ENCODE data around the gene ZBP1. TPM values are rescaled to one million over a fixed set of nuclear protein-coding genes. Genes with fewer than 3 reads are reported as not detected.

Gene ZBP1
- total RNA-seq, 1 donor from 2014 or later, result not detected

DNA sequence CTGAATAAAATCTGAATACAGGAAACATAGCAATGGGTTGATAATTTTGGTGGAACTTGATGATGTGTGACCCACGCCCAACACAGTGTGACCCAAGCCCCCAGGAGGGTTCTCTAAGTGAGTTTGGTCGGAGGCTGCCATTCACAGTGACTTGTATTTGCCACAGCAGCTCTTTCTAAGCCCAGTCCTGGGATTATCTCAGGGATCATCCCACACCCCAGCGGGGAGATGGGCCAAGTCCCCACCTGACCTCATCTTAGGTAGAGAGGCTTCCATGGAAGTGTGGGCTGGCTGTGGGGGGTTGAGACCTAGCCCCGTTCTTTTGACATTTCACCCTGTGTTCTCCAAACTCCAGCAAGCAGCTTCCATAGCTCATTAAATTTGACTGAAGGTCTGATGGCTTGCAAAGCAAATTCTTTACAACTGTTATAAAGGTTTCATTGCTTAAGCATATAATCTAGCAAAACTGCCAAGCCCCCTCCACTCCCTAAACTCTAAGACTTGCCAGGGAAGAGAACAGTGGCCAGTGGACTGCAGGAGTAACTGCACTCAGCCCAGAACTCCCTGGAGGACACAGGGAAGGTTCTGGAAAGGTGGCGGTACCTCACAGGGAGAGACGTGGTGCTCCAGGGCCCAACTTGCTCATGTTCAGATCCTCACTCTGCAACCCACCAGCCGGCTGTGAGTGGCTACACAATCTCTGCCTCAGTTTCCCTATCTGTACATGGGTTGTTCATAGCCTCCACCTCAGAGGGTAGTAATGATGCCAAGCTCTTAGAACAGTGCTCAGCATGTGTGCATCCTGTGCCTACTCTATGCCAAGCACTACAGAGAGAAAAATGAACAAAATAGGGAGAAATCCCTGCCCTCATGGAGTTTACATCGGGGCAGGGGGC, 60.3 kb downstream of the ZBP1 start:
- no peaks in the 10 kb centered on the region for H3K9me3 Mint-ChIP-seq
- H3K4me3 Mint-ChIP-seq, result no peak overlapping the region
- peaks cover 3% of the 10 kb centered on the region for H3K4me1 Mint-ChIP-seq
- DNase-seq (ENCODE audit: low spot score in 2 of 2, unreplicated experiment in 2 of 2), result no peak
- TF ChIP-seq, protein P1, sequence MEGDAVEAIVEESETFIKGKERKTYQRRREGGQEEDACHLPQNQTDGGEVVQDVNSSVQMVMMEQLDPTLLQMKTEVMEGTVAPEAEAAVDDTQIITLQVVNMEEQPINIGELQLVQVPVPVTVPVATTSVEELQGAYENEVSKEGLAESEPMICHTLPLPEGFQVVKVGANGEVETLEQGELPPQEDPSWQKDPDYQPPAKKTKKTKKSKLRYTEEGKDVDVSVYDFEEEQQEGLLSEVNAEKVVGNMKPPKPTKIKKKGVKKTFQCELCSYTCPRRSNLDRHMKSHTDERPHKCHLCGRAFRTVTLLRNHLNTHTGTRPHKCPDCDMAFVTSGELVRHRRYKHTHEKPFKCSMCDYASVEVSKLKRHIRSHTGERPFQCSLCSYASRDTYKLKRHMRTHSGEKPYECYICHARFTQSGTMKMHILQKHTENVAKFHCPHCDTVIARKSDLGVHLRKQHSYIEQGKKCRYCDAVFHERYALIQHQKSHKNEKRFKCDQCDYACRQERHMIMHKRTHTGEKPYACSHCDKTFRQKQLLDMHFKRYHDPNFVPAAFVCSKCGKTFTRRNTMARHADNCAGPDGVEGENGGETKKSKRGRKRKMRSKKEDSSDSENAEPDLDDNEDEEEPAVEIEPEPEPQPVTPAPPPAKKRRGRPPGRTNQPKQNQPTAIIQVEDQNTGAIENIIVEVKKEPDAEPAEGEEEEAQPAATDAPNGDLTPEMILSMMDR (IDR thresholded peaks at IDR 0.05; ENCODE audit: unreplicated experiment), result no peak
- H3K27me3 Mint-ChIP-seq (ENCODE audit: low read depth), result peaks cover 99% of the 10 kb centered on the region
- no peak overlapping the region for H3K27ac Mint-ChIP-seq
- H3K36me3 Mint-ChIP-seq, result no peaks in the 10 kb centered on the region

DNA sequence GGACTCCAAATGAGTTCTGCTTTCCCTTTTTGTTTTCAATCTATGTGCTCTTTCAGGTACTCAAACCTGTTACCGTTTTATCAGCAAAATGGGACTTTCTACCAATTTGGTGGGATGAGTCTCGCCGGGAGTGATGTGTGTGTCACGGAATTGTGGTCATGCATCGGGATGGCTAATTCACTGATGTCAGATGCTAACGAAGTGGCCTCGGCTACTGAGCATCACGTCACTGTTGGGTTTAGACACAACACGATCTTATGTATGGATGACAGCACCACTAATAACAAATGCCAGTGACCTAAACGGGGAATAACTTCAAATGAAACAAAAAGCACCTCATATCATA, 61.0 kb downstream of the ZBP1 start:
- no peak for DNase-seq (ENCODE audit: low spot score in 2 of 2, unreplicated experiment in 2 of 2)
- peaks cover 99% of the 10 kb centered on the region for H3K27me3 Mint-ChIP-seq (ENCODE audit: low read depth)
- H3K4me3 Mint-ChIP-seq, result no peak overlapping the region
- H3K9me3 Mint-ChIP-seq, result no peaks in the 10 kb centered on the region
- TF ChIP-seq, protein P1 (IDR thresholded peaks at IDR 0.05; ENCODE audit: unreplicated experiment), result no peak
- no peaks in the 10 kb centered on the region for H3K36me3 Mint-ChIP-seq
- H3K27ac Mint-ChIP-seq, result no peak overlapping the region
- peaks cover 3% of the 10 kb centered on the region for H3K4me1 Mint-ChIP-seq

DNA sequence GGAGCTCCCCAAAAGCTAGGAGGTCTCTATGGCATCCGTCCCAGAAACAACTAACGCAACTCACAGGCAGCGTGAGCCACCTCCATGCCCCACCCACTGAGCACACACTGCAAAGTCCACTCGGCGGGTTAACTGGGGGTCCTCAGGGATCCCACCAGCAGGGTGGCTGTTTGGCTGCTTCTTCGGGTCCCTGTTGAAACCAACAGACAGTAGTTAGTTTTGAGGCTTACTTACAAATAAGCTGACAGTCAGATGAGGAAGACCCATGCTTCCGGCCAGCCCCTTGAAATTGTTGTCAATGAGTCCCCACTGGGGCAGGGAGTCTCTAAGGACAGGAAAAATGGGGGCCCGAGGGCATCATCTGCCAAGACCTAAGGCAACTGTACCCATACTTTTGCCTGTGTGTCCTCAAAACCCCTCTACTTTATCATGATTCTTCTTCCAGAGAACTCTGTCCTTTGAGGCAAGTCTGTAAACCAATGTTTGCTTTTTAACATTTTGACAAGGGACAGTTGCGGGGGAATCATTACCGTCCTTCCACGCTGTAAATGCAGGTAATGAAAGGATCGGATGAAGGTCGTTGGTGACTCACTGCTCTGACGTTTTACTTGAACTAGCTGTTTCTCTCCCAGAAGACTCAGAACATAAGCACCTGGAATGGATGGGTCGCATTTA, 61.5 kb downstream of the ZBP1 start:
- no peaks in the 10 kb centered on the region for H3K9me3 Mint-ChIP-seq
- H3K4me3 Mint-ChIP-seq, result no peak overlapping the region
- H3K27ac Mint-ChIP-seq, result no peak overlapping the region
- no peaks in the 10 kb centered on the region for H3K36me3 Mint-ChIP-seq
- no peak for DNase-seq (ENCODE audit: low spot score in 2 of 2, unreplicated experiment in 2 of 2)
- TF ChIP-seq, protein P1 (IDR thresholded peaks at IDR 0.05; ENCODE audit: unreplicated experiment), result no peak
- H3K4me1 Mint-ChIP-seq, result peaks cover 3% of the 10 kb centered on the region
- peaks cover 99% of the 10 kb centered on the region for H3K27me3 Mint-ChIP-seq (ENCODE audit: low read depth)

DNA sequence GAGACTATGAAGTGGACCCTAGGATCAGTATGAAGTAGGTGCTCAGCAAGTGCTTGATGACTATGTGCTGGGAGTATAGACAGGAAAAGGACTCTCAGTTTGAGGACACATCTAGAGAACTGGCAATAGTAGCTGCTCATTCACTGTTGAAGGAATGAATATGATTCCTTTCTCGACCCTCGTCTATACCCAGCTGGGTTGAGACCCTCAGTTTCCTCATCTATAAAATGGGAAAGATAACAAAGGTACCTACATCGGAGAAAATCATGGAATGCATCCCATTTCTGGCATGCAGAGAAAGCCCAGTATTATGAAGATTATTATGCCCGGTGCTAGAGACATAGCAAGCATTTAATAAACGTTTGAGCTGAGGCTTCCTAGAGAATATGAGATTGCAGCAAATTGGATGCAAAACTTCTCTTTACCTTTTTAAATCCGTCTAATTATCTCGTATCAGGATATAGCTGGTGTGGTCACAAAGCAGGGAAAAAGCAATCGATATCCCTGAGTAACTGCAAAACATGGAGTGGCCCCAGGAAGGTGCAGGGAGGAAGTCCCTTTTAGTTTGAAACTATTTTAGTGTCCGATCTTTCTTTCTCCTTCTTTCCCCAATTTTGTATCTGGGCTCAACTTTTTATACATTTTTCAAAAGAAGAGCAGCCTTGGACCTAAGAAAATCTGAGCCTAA, 62.2 kb downstream of the ZBP1 start:
- no peak for DNase-seq (ENCODE audit: low spot score in 2 of 2, unreplicated experiment in 2 of 2)
- H3K4me1 Mint-ChIP-seq, result peaks cover 3% of the 10 kb centered on the region
- H3K36me3 Mint-ChIP-seq, result no peaks in the 10 kb centered on the region
- no peak overlapping the region for H3K27ac Mint-ChIP-seq
- no peaks in the 10 kb centered on the region for H3K9me3 Mint-ChIP-seq
- H3K4me3 Mint-ChIP-seq, result no peak overlapping the region
- H3K27me3 Mint-ChIP-seq (ENCODE audit: low read depth), result peaks cover 99% of the 10 kb centered on the region
- TF ChIP-seq, protein P1 (IDR thresholded peaks at IDR 0.05; ENCODE audit: unreplicated experiment), result no peak

DNA sequence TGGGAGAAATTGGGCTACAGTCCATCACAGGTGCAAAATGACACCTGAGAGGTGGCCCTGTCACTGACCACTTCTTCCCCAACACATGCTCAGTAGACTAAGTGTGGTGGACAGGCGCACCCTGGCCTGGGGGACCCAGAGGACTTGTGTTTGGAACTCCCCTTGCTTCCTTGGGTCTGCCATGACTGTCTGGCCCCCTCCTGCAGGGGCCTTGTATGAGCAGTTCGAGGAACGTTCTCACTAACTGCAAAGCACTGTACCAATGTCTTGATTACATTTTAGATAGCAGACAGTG, 63.3 kb downstream of the ZBP1 start:
- Mint-ChIP-seq H3K4me1 (peaks cover 3% of the 10 kb centered on the region), H3K9me3 (no peaks in the 10 kb centered on the region), H3K27me3 (ENCODE audit: low read depth) (peaks cover 99% of the 10 kb centered on the region), H3K27ac (no peak overlapping the region), H3K36me3 (no peaks in the 10 kb centered on the region), H3K4me3 (no peak overlapping the region)
- DNase-seq (ENCODE audit: low spot score in 2 of 2, unreplicated experiment in 2 of 2), result no peak
- TF ChIP-seq, protein P1 (IDR thresholded peaks at IDR 0.05; ENCODE audit: unreplicated experiment), result no peak

All from mesothelial cell of epicardium (in vitro differentiated cells).